Smooth muscle cell (in vitro differentiated cells): ENCODE results near the gene NHSL2. TPM values are rescaled to one million over a fixed set of nuclear protein-coding genes. Genes with fewer than 3 reads are reported as not detected.

Experiments used
- DNase-seq: peaks from one replicate; lab custom pipeline; 2025; ENCODE audit not compliant: unreplicated experiment; lab: John Stamatoyannopoulos, UW
- H2AFZ ChIP-seq: fragments of 200-600 bp; sonication (generic); 2 replicates; pipeline ENCODE4 v1.6.0; 2016; ENCODE audit warnings: antibody characterized with exemption, low read depth, mild to moderate bottlenecking
- H3F3A ChIP-seq: fragments of 200-600 bp; sonication (generic); 2 replicates; pipeline ENCODE4 v1.6.0; 2017; ENCODE audit warnings: antibody characterized with exemption, low read depth
- H3K27ac ChIP-seq: fragments of 200-600 bp; sonication (generic); 2 replicates; pipeline ENCODE4 v1.5.1; 2016; ENCODE audit warnings: low read depth, mild to moderate bottlenecking
- H3K27me3 ChIP-seq: fragments of 200-600 bp; sonication (generic); 2 replicates; pipeline ENCODE4 v1.6.1; 2016; ENCODE audit warnings: low read depth, mild to moderate bottlenecking
- H3K36me3 ChIP-seq: fragments of 200-600 bp; sonication (generic); 2 replicates; pipeline ENCODE4 v1.5.1; 2016; ENCODE audit warnings: low read depth
- H3K4me1 ChIP-seq: fragments of 200-600 bp; sonication (generic); 2 replicates; pipeline ENCODE4 v1.5.1; 2016; ENCODE audit warnings: low read depth
- H3K4me2 ChIP-seq: fragments of 200-600 bp; sonication (generic); 2 replicates; pipeline ENCODE4 v1.6.0; 2016; ENCODE audit warnings: mild to moderate bottlenecking
- H3K4me3 ChIP-seq: fragments of 200-600 bp; sonication (generic); 2 replicates; pipeline ENCODE4 v1.5.1; 2016; ENCODE audit warnings: mild to moderate bottlenecking
- H3K79me2 ChIP-seq: fragments of 200-600 bp; sonication (generic); 2 replicates; pipeline ENCODE4 v1.6.0; 2016; ENCODE audit warnings: low read depth, mild to moderate bottlenecking
- H3K9ac ChIP-seq: fragments of 200-600 bp; sonication (generic); 2 replicates; pipeline ENCODE4 v1.6.0; 2016; ENCODE audit warnings: low read depth
- H3K9me3 ChIP-seq: fragments of 200-600 bp; sonication (generic); replicated peaks from 2 replicates; pipeline ENCODE4 v1.5.1; 2016; ENCODE audit warnings: low read depth
- H4K20me1 ChIP-seq: fragments of 200-600 bp; sonication (generic); 2 replicates; pipeline ENCODE4 v1.6.0; 2016; ENCODE audit warnings: low read depth
- WGBS: methylation state at CpG from one replicate; pipeline ENCODE4 v1.1.7; 2016; ENCODE audit warnings: low lambda C conversion rate; 5-methylcytosine and 5-hydroxymethylcytosine counted together
- polyA plus RNA-seq: library from polyadenylated mRNA; unstranded; fragments of >200 nt; fragmentation: Nextera tagmentation; extraction: Ambion mirVana; gene quantifications from 2 replicates; pipeline ENCODE4 v1.2.1, GENCODE V29; 2016
- total RNA-seq: library from RNA; depleted of rRNA; stranded (reverse); fragments of >200 nt; gene quantifications from 2 replicates; pipeline ENCODE4 v1.2.3, GENCODE V29; 2014
- TF ChIP-seq, protein P1 (sequence below): fragments of 200-600 bp; sonication (generic); IDR thresholded peaks from 2 replicates; pipeline ENCODE4 v1.5.1; 2017; ENCODE audit warnings: borderline replicate concordance, mild to moderate bottlenecking, antibody characterized with exemption; ENCODE audit not compliant: insufficient read depth, poor library complexity, severe bottlenecking

The NHSL2 gene
- total and polyA plus RNA-seq, 2 experiments from 2014 or later, result 2.9 to 3.3 TPM

DNA sequence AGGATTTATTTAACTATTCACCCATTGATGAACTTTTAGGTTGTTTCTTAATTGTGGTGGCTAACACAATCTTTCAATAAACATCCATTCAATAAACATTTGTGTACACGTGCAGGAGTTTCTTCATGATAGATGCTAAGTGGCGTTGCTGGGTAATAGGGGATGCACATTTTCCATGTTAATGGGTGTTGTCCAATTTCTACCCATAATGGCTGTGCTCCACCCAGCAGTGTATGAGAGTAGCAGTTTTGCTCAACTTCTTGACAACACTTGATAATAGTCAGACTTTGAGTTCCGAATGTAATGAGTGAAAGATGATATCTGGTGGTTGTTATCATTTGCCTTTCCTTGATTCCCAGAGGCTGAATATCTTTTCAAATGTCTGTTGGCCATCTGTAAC, 104.7 kb downstream of the NHSL2 start:
- H3K9me3 ChIP-seq, result no peaks in the 10 kb centered on the region
- no peaks in the 10 kb centered on the region for H3K79me2 ChIP-seq
- H3K9ac ChIP-seq, result no peak overlapping the region
- 84% methylated on average over 3 of the region's 3 CpGs for WGBS
- no peak overlapping the region for H3K27ac ChIP-seq
- no peak for DNase-seq
- no peaks in the 10 kb centered on the region for H4K20me1 ChIP-seq
- H3K36me3 ChIP-seq, result no peaks in the 10 kb centered on the region
- H2AFZ ChIP-seq, result no peak overlapping the region
- H3K4me1 ChIP-seq, result no peaks in the 10 kb centered on the region
- H3K27me3 ChIP-seq, result no peaks in the 10 kb centered on the region
- no peaks in the 10 kb centered on the region for H3F3A ChIP-seq
- TF ChIP-seq, protein P1, sequence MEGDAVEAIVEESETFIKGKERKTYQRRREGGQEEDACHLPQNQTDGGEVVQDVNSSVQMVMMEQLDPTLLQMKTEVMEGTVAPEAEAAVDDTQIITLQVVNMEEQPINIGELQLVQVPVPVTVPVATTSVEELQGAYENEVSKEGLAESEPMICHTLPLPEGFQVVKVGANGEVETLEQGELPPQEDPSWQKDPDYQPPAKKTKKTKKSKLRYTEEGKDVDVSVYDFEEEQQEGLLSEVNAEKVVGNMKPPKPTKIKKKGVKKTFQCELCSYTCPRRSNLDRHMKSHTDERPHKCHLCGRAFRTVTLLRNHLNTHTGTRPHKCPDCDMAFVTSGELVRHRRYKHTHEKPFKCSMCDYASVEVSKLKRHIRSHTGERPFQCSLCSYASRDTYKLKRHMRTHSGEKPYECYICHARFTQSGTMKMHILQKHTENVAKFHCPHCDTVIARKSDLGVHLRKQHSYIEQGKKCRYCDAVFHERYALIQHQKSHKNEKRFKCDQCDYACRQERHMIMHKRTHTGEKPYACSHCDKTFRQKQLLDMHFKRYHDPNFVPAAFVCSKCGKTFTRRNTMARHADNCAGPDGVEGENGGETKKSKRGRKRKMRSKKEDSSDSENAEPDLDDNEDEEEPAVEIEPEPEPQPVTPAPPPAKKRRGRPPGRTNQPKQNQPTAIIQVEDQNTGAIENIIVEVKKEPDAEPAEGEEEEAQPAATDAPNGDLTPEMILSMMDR, result no peak
- H3K4me3 ChIP-seq, result no peak overlapping the region
- no peak overlapping the region for H3K4me2 ChIP-seq

DNA sequence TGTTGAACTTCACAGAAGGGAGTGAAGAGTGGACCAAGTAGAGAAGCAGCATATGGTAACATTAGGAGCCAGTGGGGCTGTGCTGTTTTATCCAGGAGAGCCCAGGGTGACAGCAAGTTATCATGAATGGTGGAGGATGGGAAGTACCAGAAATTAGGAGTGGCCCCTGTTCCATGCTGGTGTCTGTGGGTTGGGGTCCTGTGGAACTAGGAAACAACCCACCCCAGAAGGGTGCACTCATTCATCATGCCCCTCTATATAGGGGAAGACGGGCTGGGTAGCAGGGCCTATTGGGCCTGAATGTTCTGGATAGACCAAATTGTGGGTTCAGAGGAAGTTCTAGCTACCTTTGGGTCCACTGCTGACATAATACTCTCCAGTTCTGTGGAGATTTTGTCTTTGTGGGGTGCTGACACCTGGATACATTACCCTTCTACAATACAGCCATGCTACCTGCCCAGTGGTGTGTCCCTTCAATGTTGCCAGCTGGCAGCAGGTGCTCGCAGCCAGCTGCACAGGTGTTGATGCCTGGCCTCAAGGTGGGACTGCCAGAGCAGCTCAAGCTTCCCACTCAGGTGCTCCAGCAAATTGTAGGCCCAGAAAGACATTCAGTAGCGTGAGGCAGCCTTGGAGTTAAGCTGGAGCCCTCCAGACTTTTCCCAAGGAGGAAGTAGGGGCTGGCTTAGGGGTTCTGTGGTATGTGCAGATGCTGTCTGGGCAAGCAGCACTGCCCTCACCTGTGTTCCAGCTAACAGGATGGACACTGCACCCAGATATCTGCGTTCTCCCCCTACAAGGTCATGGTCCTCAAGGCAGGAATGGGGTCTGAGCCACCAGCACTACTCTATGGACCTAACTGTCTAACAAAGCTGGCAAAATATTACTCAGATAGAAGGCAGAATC, 106.5 kb downstream of the NHSL2 start:
- Histone ChIP-seq H3K9me3 (no peaks in the 10 kb centered on the region), H3K36me3 (no peaks in the 10 kb centered on the region), H3K27me3 (no peaks in the 10 kb centered on the region), H3K79me2 (no peaks in the 10 kb centered on the region), H3K27ac (no peak overlapping the region), H3K4me1 (no peaks in the 10 kb centered on the region), H3K9ac (no peak overlapping the region), H3K4me3 (no peak overlapping the region), H3K4me2 (no peak overlapping the region), H4K20me1 (no peaks in the 10 kb centered on the region), H3F3A (no peaks in the 10 kb centered on the region), H2AFZ (no peak overlapping the region)
- no peak for DNase-seq
- TF ChIP-seq, protein P1, result no peak
- WGBS, result 85% methylated on average over 4 of the region's 4 CpGs

DNA sequence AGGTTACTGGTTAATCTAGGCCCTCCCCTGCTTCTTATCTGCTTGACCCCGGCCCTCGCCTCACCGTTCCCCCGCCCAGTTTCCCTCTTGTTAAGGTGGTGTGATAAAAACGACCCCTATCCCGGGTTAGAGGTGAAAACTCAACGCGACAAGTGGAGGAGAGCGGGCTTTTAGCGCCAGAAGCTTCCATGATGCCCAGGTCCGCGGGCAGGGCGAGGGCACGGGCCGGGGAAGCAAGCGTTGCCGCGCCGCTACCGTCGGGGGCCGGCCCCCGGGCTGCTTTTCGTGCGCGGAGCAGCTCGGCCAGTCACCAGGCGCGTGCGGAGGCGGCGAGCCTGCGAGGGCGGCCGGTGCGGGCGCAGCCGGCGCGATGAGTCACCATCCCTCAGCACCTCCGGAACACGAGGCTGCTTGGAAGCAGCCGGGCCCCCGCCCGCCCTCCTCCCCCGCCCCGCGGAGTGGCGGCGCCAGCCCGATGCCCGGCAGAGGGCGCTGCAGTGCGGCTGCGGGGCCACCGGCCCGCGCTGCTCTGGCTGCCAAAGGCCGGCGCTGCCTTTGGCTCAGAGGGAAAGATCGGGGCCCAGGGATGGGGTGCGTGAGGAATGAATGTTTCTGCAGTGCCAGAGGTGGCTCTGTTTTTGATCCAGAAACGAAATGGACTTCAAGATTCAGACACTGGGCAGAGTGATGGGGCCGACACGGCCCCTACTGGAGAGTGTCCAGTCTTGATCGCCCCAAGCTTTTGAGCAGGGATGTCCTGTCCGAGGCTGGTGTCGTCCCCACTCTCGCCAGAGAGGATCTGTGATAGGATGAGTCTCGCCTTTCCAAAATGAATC, 107.8 kb downstream of the NHSL2 start:
- H2AFZ ChIP-seq, result no peak overlapping the region
- peak overlapping the region; percentile 28 for H3K4me3 ChIP-seq
- no peaks in the 10 kb centered on the region for H3K79me2 ChIP-seq
- no peak overlapping the region for H3K27ac ChIP-seq
- no peaks in the 10 kb centered on the region for H3K9me3 ChIP-seq
- no peaks in the 10 kb centered on the region for H3K27me3 ChIP-seq
- TF ChIP-seq, protein P1, result peak; percentile 79
- DNase-seq, result peak; percentile 39
- H4K20me1 ChIP-seq, result no peaks in the 10 kb centered on the region
- H3K4me2 ChIP-seq, result peak overlapping the region; percentile 76
- H3F3A ChIP-seq, result no peaks in the 10 kb centered on the region
- 55% methylated on average over 46 of the region's 70 CpGs for WGBS
- no peaks in the 10 kb centered on the region for H3K4me1 ChIP-seq
- no peaks in the 10 kb centered on the region for H3K36me3 ChIP-seq
- no peak overlapping the region for H3K9ac ChIP-seq
